ENCODE data around the gene LCMT1. TPM values are rescaled to one million over a fixed set of nuclear protein-coding genes. Genes with fewer than 3 reads are reported as not detected.

The LCMT1 gene
- total and polyA plus RNA-seq, 2 of the 13 experiments (the other 11 are each of a cell fraction or from before 2014, with no cell fraction given): 41.2 to 48.7 TPM

DNA sequence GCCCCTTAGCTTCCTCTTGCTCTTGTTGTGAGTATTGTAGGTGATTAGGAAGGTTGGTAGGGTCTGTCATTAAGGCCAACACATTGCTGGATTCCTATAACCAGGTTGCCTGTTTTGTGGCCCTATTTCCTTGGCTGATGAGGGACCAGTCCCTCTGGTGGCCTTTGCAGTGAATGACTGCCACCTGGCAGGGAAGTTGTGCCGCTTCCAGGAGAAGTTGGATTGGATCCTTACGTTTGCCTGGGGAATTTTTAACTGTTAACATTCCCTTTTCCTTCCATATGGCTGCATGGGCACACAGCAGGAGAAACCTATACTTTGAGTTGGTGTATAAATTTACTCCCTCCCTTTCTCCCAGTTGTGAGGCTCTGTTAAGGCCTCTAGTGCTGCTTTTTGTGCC, 32.4 kb downstream of the LCMT1 start:
- ChIA-PET POLR2A (no interaction called here), CTCF (ENCODE audit: low intra/inter-chr PET ratio, low total read pairs) (interaction anchor here (0.9 to 1.3 kb wide), 3 partner anchors 15 to 89 kb away, joined by 3 to 4 read pairs (median 3); no protein-coding TSS in a partner anchor)
- 92% methylated on average over 2 of the region's 2 CpGs for WGBS (ENCODE audit: low lambda C conversion rate)
- TF ChIP-seq SMC3 (IDR thresholded peaks at IDR 0.05; ENCODE audit: low read length): peak; percentile 61
- peak; percentile 50; the same call in 1 of the 2 replicates for TF ChIP-seq RAD21 (CRISPR knock-in tag; IDR thresholded peaks at IDR 0.05)
- no peak for TF ChIP-seq IKZF1 (IDR thresholded peaks at IDR 0.05)
- TF ChIP-seq, protein P1, sequence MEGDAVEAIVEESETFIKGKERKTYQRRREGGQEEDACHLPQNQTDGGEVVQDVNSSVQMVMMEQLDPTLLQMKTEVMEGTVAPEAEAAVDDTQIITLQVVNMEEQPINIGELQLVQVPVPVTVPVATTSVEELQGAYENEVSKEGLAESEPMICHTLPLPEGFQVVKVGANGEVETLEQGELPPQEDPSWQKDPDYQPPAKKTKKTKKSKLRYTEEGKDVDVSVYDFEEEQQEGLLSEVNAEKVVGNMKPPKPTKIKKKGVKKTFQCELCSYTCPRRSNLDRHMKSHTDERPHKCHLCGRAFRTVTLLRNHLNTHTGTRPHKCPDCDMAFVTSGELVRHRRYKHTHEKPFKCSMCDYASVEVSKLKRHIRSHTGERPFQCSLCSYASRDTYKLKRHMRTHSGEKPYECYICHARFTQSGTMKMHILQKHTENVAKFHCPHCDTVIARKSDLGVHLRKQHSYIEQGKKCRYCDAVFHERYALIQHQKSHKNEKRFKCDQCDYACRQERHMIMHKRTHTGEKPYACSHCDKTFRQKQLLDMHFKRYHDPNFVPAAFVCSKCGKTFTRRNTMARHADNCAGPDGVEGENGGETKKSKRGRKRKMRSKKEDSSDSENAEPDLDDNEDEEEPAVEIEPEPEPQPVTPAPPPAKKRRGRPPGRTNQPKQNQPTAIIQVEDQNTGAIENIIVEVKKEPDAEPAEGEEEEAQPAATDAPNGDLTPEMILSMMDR (CRISPR knock-in tag; IDR thresholded peaks at IDR 0.05): peak; percentile 39
- no peak for TF ChIP-seq PPARG (CRISPR knock-in tag; conservative IDR thresholded peaks at IDR 0.05)
- TF ChIP-seq STAG1 (CRISPR knock-in tag; IDR thresholded peaks at IDR 0.05): peak; percentile 52
- Histone ChIP-seq H3K79me2 (ENCODE audit: insufficient read depth, low read length) (no peaks in the 10 kb centered on the region), H3K27ac (ENCODE audit: extremely low read length, insufficient read depth, low read length) (no peak overlapping the region), H4K20me1 (ENCODE audit: insufficient read depth, low read length) (no peaks in the 10 kb centered on the region), H3K4me2 (ENCODE audit: low read depth, low read length) (no peak overlapping the region), H3K9me3 (ENCODE audit: low read length) (no peaks in the 10 kb centered on the region), H3K4me3 (replicated peaks in 1 of 3; ENCODE audit: insufficient read depth in 1 of 3, low read depth in 2 of 3, low read length in 3 of 3) (no peak overlapping the region), H3K36me3 (replicated peaks in 1 of 2; ENCODE audit: control insufficient read depth in 1 of 2, insufficient read depth in 2 of 2, low read length in 2 of 2) (peaks cover 24 to 63% of the 10 kb centered on the region in 2 experiments), H2AFZ (ENCODE audit: low read length) (no peak overlapping the region), H3K27me3 (ENCODE audit: control insufficient read depth in 1 of 2, insufficient read depth in 2 of 2, low read length in 2 of 2) (no peaks in the 10 kb centered on the region), H3K9ac (ENCODE audit: insufficient read depth, low read depth, low read length) (no peak overlapping the region), H3K4me1 (ENCODE audit: insufficient read depth, low read length) (no peaks in the 10 kb centered on the region)
- no TSS peak for BruUV-seq (replicated peaks)
- FAIRE-seq (peak; percentile 62), DNase-seq (ENCODE audit: low spot score) (no peak), ATAC-seq (peak; percentile 77)
- in situ Hi-C loops (cut with HindIII; ENCODE audit: extremely low pct_ligation_motif_present, low pct_unique_long_range_greater_than_20kb): loop anchor here (5.0 kb wide), 1 partner anchor 78 kb away; no protein-coding TSS in a partner anchor
- intact Hi-C loops (cut with micrococcal nuclease; ENCODE audit: unreplicated experiment): no loop called here

DNA sequence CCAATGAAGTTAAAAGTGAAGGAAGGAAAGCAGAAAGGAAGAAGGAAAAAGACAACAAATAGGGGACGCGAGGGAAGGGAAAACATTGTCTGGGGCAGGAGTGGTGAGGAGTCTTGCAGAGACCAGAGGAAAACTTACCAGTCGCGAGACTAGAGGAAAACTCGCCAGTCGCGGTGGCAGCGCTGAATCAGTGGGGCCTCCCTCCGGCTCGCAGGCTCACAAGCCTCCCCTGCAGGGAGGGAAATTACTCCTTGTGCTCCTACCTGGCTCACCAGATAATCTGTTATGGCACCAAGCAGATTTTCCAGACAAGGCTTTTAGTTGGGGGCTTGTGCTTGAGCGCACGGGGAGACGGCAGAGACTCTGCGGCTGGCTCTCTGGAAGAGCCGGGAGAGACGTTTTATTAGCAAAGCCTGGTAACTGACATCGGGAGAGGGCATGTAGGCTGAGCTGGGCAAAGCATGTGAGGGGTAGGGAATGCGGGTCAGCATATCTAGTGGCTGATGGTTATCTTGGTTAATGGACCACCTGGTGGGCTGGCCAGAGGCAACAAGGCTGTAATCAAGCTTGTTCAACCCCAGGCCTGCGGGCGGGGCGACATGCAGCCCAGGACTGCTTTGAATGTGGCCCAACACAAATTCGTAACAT, 37.1 kb downstream of the LCMT1 start:
- WGBS (ENCODE audit: low lambda C conversion rate): 97% methylated on average over 22 of the region's 22 CpGs
- Histone ChIP-seq H3K9me3 (ENCODE audit: low read length) (no peaks in the 10 kb centered on the region), H3K79me2 (ENCODE audit: insufficient read depth, low read length) (no peaks in the 10 kb centered on the region), H3K4me1 (ENCODE audit: insufficient read depth, low read length) (no peaks in the 10 kb centered on the region), H2AFZ (ENCODE audit: low read length) (no peak overlapping the region), H3K36me3 (replicated peaks in 1 of 2; ENCODE audit: control insufficient read depth in 1 of 2, insufficient read depth in 2 of 2, low read length in 2 of 2) (peaks cover 5 to 36% of the 10 kb centered on the region in 2 experiments; a peak in 4 of 5 replicates), H3K27ac (ENCODE audit: extremely low read length, insufficient read depth, low read length) (no peak overlapping the region), H4K20me1 (ENCODE audit: insufficient read depth, low read length) (no peaks in the 10 kb centered on the region), H3K27me3 (ENCODE audit: control insufficient read depth in 1 of 2, insufficient read depth in 2 of 2, low read length in 2 of 2) (no peaks in the 10 kb centered on the region), H3K4me3 (replicated peaks in 1 of 3; ENCODE audit: insufficient read depth in 1 of 3, low read depth in 2 of 3, low read length in 3 of 3) (no peak overlapping the region), H3K9ac (ENCODE audit: insufficient read depth, low read depth, low read length) (no peak overlapping the region), H3K4me2 (ENCODE audit: low read depth, low read length) (no peak overlapping the region)
- CTCF ChIA-PET (ENCODE audit: low intra/inter-chr PET ratio, low total read pairs): no interaction called here
- TF ChIP-seq ZFP36 (IDR thresholded peaks at IDR 0.05; ENCODE audit: borderline replicate concordance, low read depth, low read length, partially characterized antibody) (no peak), KLF6 (CRISPR knock-in tag; IDR thresholded peaks at IDR 0.05) (no peak), ZNF674 (CRISPR knock-in tag; IDR thresholded peaks at IDR 0.05; ENCODE audit: low read depth) (no peak)
- TF ChIP-seq, protein P2, sequence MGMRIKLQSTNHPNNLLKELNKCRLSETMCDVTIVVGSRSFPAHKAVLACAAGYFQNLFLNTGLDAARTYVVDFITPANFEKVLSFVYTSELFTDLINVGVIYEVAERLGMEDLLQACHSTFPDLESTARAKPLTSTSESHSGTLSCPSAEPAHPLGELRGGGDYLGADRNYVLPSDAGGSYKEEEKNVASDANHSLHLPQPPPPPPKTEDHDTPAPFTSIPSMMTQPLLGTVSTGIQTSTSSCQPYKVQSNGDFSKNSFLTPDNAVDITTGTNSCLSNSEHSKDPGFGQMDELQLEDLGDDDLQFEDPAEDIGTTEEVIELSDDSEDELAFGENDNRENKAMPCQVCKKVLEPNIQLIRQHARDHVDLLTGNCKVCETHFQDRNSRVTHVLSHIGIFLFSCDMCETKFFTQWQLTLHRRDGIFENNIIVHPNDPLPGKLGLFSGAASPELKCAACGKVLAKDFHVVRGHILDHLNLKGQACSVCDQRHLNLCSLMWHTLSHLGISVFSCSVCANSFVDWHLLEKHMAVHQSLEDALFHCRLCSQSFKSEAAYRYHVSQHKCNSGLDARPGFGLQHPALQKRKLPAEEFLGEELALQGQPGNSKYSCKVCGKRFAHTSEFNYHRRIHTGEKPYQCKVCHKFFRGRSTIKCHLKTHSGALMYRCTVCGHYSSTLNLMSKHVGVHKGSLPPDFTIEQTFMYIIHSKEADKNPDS (CRISPR knock-in tag; IDR thresholded peaks at IDR 0.05): no peak
- no peak for FAIRE-seq
- intact Hi-C loops (cut with micrococcal nuclease; ENCODE audit: unreplicated experiment) (no loop called here), in situ Hi-C loops (cut with HindIII; ENCODE audit: extremely low pct_ligation_motif_present, low pct_unique_long_range_greater_than_20kb) (no loop called here)
- POLR2A ChIA-PET: no interaction called here
- no peak for ATAC-seq
- no TSS peak for BruUV-seq (replicated peaks)
- no peak for DNase-seq (ENCODE audit: low spot score)
